Adrenal gland (tissue), 12 donors: Measurements from ENCODE around the gene SEMA4F. TPM values are rescaled to one million over a fixed set of nuclear protein-coding genes. Genes with fewer than 3 reads are reported as not detected.
A peak's percentile ranks its signal among the peaks of the same experiment; 100 is the strongest.

Experiments used
- DNase-seq, 7 donors: peaks; one replicate each; pipeline ENCODE4 v3.0.0-alpha.2; 2019 to 2020
- H3K27ac ChIP-seq, 5 donors: fragments of 200-600 bp; sonication (generic) in 4 of 5; 1 replicate in 3 of 5; 2 replicates in 2 of 5; pipeline versions ENCODE4 v1.5.1 to v1.8.0; 2016 to 2020; ENCODE audit warnings: mild to moderate bottlenecking in 1 of 5
- H3K27me3 ChIP-seq: fragments of 200-600 bp; 2 replicates; pipeline ENCODE4 v1.8.0; 2021
- H3K36me3 ChIP-seq, 2 donors: fragments of 200-600 bp; replicated peaks in 1 of 2; 1 replicate in 1 of 2; 2 replicates in 1 of 2; pipeline versions ENCODE4 v1.5.1 to v1.8.0; 2018 to 2022
- H3K4me1 ChIP-seq, 2 donors: fragments of 200-600 bp; replicated peaks in 1 of 2; 1 replicate in 1 of 2; 2 replicates in 1 of 2; pipeline versions ENCODE4 v1.5.1 to v1.8.0; 2018 to 2021
- H3K4me3 ChIP-seq, 4 donors: fragments of 200-600 bp; sonication (generic) in 3 of 4; one replicate each; pipeline ENCODE4 v1.5.1; 2016 to 2018
- H3K9me3 ChIP-seq, 3 donors: fragments of 200-600 bp; sonication (generic) in 1 of 3; replicated peaks in 1 of 3; 1 replicate in 2 of 3; 2 replicates in 1 of 3; pipeline versions ENCODE4 v1.5.1 to v1.8.0; 2016 to 2021
- CTCF ChIP-seq, 6 experiments: fragments of 450-650 bp in 4 of 6; fragments of 200-600 bp in 2 of 6; sonication (generic) in 1 of 6; IDR thresholded peaks; 1 replicate in 5 of 6; 2 replicates in 1 of 6; pipeline versions ENCODE4 v1.5.1 to v1.8.0; 2016 to 2021; ENCODE audit warnings: antibody characterized with exemption in 6 of 6, mild to moderate bottlenecking in 2 of 6, moderate library complexity in 1 of 6
- POLR2A ChIP-seq, 2 donors: fragments of 450-650 bp; IDR thresholded peaks; one replicate each; pipeline ENCODE4 v1.6.1; 2017; ENCODE audit warnings: antibody characterized with exemption in 2 of 2, mild to moderate bottlenecking in 2 of 2, moderate library complexity in 1 of 2
- WGBS, 4 donors: extraction: QIAGEN DNeasy Blood & Tissue Kit in 2 of 4; methylation state at CpG; one replicate each; pipeline versions ENCODE4 v1.1.5 to v1.1.7; 2013 to 2017; 5-methylcytosine and 5-hydroxymethylcytosine counted together
- intact Hi-C, 2 donors: fragments of 100-400 bp; cut with DNase I; formaldehyde crosslinking; loops; one replicate each; pipeline versions ENCODE4 v1.14.1 to v1.15.0; 2022 to 2023
- polyA plus RNA-seq, 3 donors: library from polyadenylated mRNA; stranded (reverse); fragments of 200-250 nt in 2 of 3; fragments of 350-450 nt in 1 of 3; fragmentation: Illumina TruSeq in 1 of 3; extraction: RNeasy Lipid Tissue Mini Kit (QIAGEN cat#74804) in 1 of 3; gene quantifications; one replicate each; pipeline ENCODE4 v1.2.3, GENCODE V29; 2013 to 2014
- total RNA-seq, 9 donors: library from RNA; depleted of rRNA in 4 of 9; stranded (reverse); fragments of >200 nt in 4 of 9; fragments of 120-200 nt in 1 of 9; fragmentation: NEBNext Ultra II Directional in 1 of 9; extraction: Animal tissue kit (Norgen Biotek cat#: 25700) in 1 of 9; gene quantifications; one replicate each; pipeline versions ENCODE4 v1.1.0 to v1.2.4, GENCODE V29; 2013 to 2023
- donor health status: healthy with polysubstance abuse.
- donor health status: Bipolar disorder and iron deficiency.
- donor health status: DM: yes; HTN: yes; CAD: no.
- donor health status: DM: no; HTN: no; CAD: no.
- donor health status: DM: no; HTN: no; CAD: no.
- donor health status: DM: yes; HTN: yes; CAD: no.

The SEMA4F gene
- total and polyA plus RNA-seq, 12 donors: 1.9 to 11.3 (median 3.9) TPM

- no peaks in the 10 kb centered on the region for H3K9me3 ChIP-seq
- intact Hi-C loops: no loop called here
- peak in 4 of 7 donors; percentile 24 to 46 (median 31) for DNase-seq
- 2 to 5% (median 4%) methylated on average over 4 of the region's 4 CpGs for WGBS, 4 donors
- no peaks in the 10 kb centered on the region for H3K36me3 ChIP-seq
- peaks cover 5% of the 10 kb centered on the region for H3K27me3 ChIP-seq
- H3K4me3 ChIP-seq: no peak overlapping the region
- TF ChIP-seq POLR2A (IDR thresholded peaks at IDR 0.05) (no peak), CTCF (IDR thresholded peaks at IDR 0.05) (peak; percentile 41 to 81 (median 70))
- H3K27ac ChIP-seq: no peak overlapping the region
- no peaks in the 10 kb centered on the region for H3K4me1 ChIP-seq
These were observed 36.5 kb downstream of the SEMA4F start for GRCh38 chr2:74690571-74690970.

- H3K27me3 ChIP-seq: peaks cover 5% of the 10 kb centered on the region
- 66 to 79% (median 72%) methylated on average over 3 to 5 of the region's 5 CpGs for WGBS, 4 donors
- H3K27ac ChIP-seq: no peak overlapping the region
- no peak for DNase-seq
- H3K4me3 ChIP-seq: no peak overlapping the region
- H3K36me3 ChIP-seq: no peaks in the 10 kb centered on the region
- no peaks in the 10 kb centered on the region for H3K4me1 ChIP-seq
- intact Hi-C loops: no loop called here
- H3K9me3 ChIP-seq: no peaks in the 10 kb centered on the region
- TF ChIP-seq POLR2A (IDR thresholded peaks at IDR 0.05) (no peak), CTCF (IDR thresholded peaks at IDR 0.05) (no peak)
These were observed 37.9 kb downstream of the SEMA4F start for GRCh38 chr2:74691929-74692328.

GRCh38 chr2:74693213-74693612 is 39.2 kb downstream of the SEMA4F start:
- Histone ChIP-seq H3K9me3 (no peaks in the 10 kb centered on the region), H3K4me1 (no peaks in the 10 kb centered on the region), H3K36me3 (no peaks in the 10 kb centered on the region), H3K27me3 (no peaks in the 10 kb centered on the region), H3K4me3 (no peak overlapping the region), H3K27ac (no peak overlapping the region)
- no peak for DNase-seq
- intact Hi-C loops: no loop called here
- TF ChIP-seq POLR2A (IDR thresholded peaks at IDR 0.05) (no peak), CTCF (IDR thresholded peaks at IDR 0.05) (no peak)

- H3K4me3 ChIP-seq: no peak overlapping the region
- no peaks in the 10 kb centered on the region for H3K9me3 ChIP-seq
- no peak for TF ChIP-seq POLR2A (IDR thresholded peaks at IDR 0.05)
- TF ChIP-seq CTCF (IDR thresholded peaks at IDR 0.05): no peak
- no peaks in the 10 kb centered on the region for H3K27me3 ChIP-seq
- no peaks in the 10 kb centered on the region for H3K36me3 ChIP-seq
- DNase-seq: no peak
- intact Hi-C loops: no loop called here
- WGBS, 4 donors: 38 to 63% (median 55%) methylated on average over 1 of the region's 1 CpG
- no peaks in the 10 kb centered on the region for H3K4me1 ChIP-seq
- H3K27ac ChIP-seq: no peak overlapping the region
These were observed 39.6 kb downstream of the SEMA4F start for GRCh38 chr2:74693668-74694067.
